ENCODE results near the gene ABHD14A.

Gene ABHD14A

DNA sequence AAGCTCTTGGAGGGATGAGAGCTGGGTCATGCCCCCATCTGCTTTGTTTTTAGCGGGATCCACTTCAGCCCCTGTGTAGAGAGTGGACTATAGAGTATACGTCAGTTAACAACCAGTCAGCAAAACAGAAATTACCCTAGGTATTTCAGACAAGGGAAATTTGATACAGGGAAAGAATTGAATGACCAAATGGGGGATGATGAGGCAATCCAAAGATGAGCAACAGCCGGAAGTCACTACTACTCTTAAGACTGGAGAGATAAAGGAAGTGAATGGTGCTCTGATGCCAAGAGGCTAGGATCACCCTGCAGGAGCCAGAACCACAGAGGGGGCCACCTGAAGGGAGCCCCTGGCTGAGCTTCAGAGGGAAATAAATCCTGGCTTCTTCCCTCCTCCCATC lies 21.4 kb upstream of the ABHD14A start:
- H3K4me2 ChIP-seq (ENCODE audit: insufficient read depth, low read length): no peak overlapping the region
- no peak overlapping the region for H3K27ac ChIP-seq (ENCODE audit: low read length)
- no peak for DNase-seq
- no peak overlapping the region for H3K9ac ChIP-seq (ENCODE audit: low read depth, low read length)
- no peak overlapping the region for H2AFZ ChIP-seq (ENCODE audit: low read depth, low read length)
- H3K79me2 ChIP-seq (ENCODE audit: insufficient read depth, low read length): no peaks in the 10 kb centered on the region
- H3K9me3 ChIP-seq (ENCODE audit: insufficient read depth, low read length, severe bottlenecking): no peaks in the 10 kb centered on the region
- no peaks in the 10 kb centered on the region for H3K27me3 ChIP-seq (ENCODE audit: insufficient read depth, low read length, poor library complexity)
- no peaks in the 10 kb centered on the region for H3K4me1 ChIP-seq (ENCODE audit: insufficient read depth, low read length)
- no peaks in the 10 kb centered on the region for H3K36me3 ChIP-seq (ENCODE audit: insufficient read depth, low read length)
- no peak for ATAC-seq (ENCODE audit: insufficient read depth, low read depth)
- no peak overlapping the region for H3K4me3 ChIP-seq (ENCODE audit: low read depth in 1 of 2, low read length in 2 of 2)
- TF ChIP-seq, protein P1, sequence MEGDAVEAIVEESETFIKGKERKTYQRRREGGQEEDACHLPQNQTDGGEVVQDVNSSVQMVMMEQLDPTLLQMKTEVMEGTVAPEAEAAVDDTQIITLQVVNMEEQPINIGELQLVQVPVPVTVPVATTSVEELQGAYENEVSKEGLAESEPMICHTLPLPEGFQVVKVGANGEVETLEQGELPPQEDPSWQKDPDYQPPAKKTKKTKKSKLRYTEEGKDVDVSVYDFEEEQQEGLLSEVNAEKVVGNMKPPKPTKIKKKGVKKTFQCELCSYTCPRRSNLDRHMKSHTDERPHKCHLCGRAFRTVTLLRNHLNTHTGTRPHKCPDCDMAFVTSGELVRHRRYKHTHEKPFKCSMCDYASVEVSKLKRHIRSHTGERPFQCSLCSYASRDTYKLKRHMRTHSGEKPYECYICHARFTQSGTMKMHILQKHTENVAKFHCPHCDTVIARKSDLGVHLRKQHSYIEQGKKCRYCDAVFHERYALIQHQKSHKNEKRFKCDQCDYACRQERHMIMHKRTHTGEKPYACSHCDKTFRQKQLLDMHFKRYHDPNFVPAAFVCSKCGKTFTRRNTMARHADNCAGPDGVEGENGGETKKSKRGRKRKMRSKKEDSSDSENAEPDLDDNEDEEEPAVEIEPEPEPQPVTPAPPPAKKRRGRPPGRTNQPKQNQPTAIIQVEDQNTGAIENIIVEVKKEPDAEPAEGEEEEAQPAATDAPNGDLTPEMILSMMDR (IDR thresholded peaks at IDR 0.05; ENCODE audit: borderline replicate concordance, extremely low read depth, low read length, poor library complexity, severe bottlenecking): no peak
- no peak for TF ChIP-seq EZH2 (IDR thresholded peaks at IDR 0.05; ENCODE audit: borderline replicate concordance, low read depth, low read length, severe bottlenecking)
- H4K20me1 ChIP-seq (ENCODE audit: insufficient read depth, low read length): no peaks in the 10 kb centered on the region

DNA sequence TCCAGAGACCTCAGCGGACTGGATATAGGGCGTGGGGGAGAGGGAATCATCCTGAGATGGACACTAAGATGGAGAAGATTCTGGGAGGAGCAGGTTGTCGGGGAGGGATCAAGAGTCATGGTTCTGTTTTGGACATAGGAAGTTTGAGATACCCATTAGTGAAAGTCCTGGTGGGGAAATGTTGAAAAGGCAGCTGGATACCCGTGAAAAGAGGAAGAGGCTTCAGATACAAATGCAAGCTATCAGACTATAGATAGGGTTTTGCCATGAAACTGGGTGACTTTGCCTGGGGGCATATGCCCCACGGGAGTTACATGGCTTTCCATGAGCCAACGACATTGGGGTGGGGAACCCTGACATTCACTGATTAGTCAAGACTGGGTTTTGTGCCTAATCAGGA lies 20.8 kb upstream of the ABHD14A start:
- no peak for ATAC-seq (ENCODE audit: insufficient read depth, low read depth)
- Histone ChIP-seq H3K4me2 (ENCODE audit: insufficient read depth, low read length) (no peak overlapping the region), H3K36me3 (ENCODE audit: insufficient read depth, low read length) (no peaks in the 10 kb centered on the region), H3K9ac (ENCODE audit: low read depth, low read length) (no peak overlapping the region), H3K27me3 (ENCODE audit: insufficient read depth, low read length, poor library complexity) (no peaks in the 10 kb centered on the region), H3K27ac (ENCODE audit: low read length) (no peak overlapping the region), H3K4me3 (ENCODE audit: low read depth in 1 of 2, low read length in 2 of 2) (no peak overlapping the region), H4K20me1 (ENCODE audit: insufficient read depth, low read length) (no peaks in the 10 kb centered on the region), H3K4me1 (ENCODE audit: insufficient read depth, low read length) (no peaks in the 10 kb centered on the region), H3K79me2 (ENCODE audit: insufficient read depth, low read length) (no peaks in the 10 kb centered on the region), H2AFZ (ENCODE audit: low read depth, low read length) (no peak overlapping the region), H3K9me3 (ENCODE audit: insufficient read depth, low read length, severe bottlenecking) (no peaks in the 10 kb centered on the region)
- DNase-seq: no peak
- TF ChIP-seq EZH2 (IDR thresholded peaks at IDR 0.05; ENCODE audit: borderline replicate concordance, low read depth, low read length, severe bottlenecking): no peak
- TF ChIP-seq, protein P1 (IDR thresholded peaks at IDR 0.05; ENCODE audit: borderline replicate concordance, extremely low read depth, low read length, poor library complexity, severe bottlenecking): no peak

DNA sequence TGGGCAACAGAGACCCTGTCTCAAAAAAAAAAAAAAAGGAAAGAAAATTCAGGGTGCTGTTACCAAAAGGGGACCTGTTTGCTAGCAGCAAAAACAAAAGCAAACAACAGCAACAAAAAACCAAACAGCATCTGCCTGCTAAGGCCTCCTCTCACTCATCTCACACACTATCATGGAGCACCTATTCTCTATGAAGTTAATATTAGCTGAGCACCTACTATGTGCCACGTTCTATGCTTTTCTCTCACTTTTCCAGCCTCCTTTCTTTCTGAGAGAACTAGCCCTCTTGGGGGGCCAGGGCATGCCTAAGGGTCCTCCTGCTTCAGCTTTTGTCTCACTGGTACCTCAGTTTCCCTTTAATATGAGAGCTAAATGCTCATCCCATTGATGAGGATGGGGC lies 20.2 kb upstream of the ABHD14A start:
- ATAC-seq (ENCODE audit: insufficient read depth, low read depth) (no peak), DNase-seq (no peak)
- Histone ChIP-seq H3K27me3 (ENCODE audit: insufficient read depth, low read length, poor library complexity) (no peaks in the 10 kb centered on the region), H3K4me2 (ENCODE audit: insufficient read depth, low read length) (no peak overlapping the region), H3K9ac (ENCODE audit: low read depth, low read length) (no peak overlapping the region), H3K9me3 (ENCODE audit: insufficient read depth, low read length, severe bottlenecking) (no peaks in the 10 kb centered on the region), H2AFZ (ENCODE audit: low read depth, low read length) (no peak overlapping the region), H3K36me3 (ENCODE audit: insufficient read depth, low read length) (no peaks in the 10 kb centered on the region), H3K4me3 (ENCODE audit: low read depth in 1 of 2, low read length in 2 of 2) (no peak overlapping the region), H3K27ac (ENCODE audit: low read length) (no peak overlapping the region), H3K79me2 (ENCODE audit: insufficient read depth, low read length) (no peaks in the 10 kb centered on the region), H3K4me1 (ENCODE audit: insufficient read depth, low read length) (no peaks in the 10 kb centered on the region), H4K20me1 (ENCODE audit: insufficient read depth, low read length) (no peaks in the 10 kb centered on the region)
- TF ChIP-seq, protein P1 (IDR thresholded peaks at IDR 0.05; ENCODE audit: borderline replicate concordance, extremely low read depth, low read length, poor library complexity, severe bottlenecking): no peak
- no peak for TF ChIP-seq EZH2 (IDR thresholded peaks at IDR 0.05; ENCODE audit: borderline replicate concordance, low read depth, low read length, severe bottlenecking)

Measured in DND-41 (cell line).